Mesenteric fat pad (tissue), 1 donor: Measurements from ENCODE around the gene MAGEA3. TPM values are rescaled to one million over a fixed set of nuclear protein-coding genes. Genes with fewer than 3 reads are reported as not detected.
"Not testable (repeated sequence)": the region's sequence is repeated elsewhere in the genome, so short reads cannot be mapped to it uniquely, and the experiment has no call there.

Experiments used
- DNase-seq: peaks from one replicate; pipeline ENCODE4 v3.0.0-alpha.2; 2020; ENCODE audit warnings: low spot score
- long read RNA-seq: library from polyadenylated mRNA; unstranded; transcript quantifications from one replicate; pipeline ENCODE4 v2.0.0, GENCODE V29; 2020
- total RNA-seq: library from RNA; stranded (reverse); fragmentation: NEBNext Ultra II Directional; extraction: Animal tissue kit (Norgen Biotek cat#: 25700); gene quantifications from one replicate; pipeline ENCODE4 v1.2.1, GENCODE V29; 2021
- donor health status: DM: yes; HTN: yes; CAD: no.

MAGEA3 gene, protein sequence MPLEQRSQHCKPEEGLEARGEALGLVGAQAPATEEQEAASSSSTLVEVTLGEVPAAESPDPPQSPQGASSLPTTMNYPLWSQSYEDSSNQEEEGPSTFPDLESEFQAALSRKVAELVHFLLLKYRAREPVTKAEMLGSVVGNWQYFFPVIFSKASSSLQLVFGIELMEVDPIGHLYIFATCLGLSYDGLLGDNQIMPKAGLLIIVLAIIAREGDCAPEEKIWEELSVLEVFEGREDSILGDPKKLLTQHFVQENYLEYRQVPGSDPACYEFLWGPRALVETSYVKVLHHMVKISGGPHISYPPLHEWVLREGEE
- not detected for total RNA-seq
- long read RNA-seq: 0 reads

DNA sequence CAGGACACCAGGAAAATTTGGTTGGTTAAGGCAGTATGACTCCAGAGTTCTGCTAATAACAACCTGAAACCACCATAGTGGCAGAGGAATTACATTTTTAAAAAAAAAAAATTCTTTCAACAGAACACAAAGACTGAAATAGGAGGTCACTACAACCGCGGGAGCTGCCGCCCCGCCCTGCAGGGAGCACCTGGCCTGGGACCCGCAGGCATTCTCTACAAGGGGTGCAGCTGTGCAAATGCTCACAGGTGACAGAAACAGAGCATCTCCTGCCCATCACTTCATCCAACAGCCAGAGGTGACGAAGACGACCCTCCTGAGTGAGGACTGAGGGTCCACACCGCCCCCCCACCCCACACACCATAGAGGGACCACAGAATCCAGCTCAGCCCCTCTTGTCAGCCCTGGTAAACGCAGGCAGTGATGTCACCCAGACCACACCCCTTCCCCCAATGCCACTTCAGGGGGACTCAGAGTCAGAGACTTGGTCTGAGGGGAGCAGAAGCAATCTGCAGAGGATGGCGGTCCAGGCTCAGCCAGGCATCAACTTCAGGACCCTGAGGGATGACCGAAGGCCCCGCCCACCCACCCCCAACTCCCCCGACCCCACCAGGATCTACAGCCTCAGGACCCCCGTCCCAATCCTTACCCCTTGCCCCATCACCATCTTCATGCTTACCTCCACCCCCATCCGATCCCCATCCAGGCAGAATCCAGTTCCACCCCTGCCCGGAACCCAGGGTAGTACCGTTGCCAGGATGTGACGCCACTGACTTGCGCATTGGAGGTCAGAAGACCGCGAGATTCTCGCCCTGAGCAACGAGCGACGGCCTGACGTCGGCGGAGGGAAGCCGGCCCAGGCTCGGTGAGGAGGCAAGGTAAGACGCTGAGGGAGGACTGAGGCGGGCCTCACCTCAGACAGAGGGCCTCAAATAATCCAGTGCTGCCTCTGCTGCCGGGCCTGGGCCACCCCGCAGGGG is at the start of gene MAGEA3:
Gene MAGEA3, plus strand, starts transcription at position 843 of the 980 bp plus-strand sequence. CDS start 2,039 bp downstream, outside the sequence.
- DNase-seq: not testable (repeated sequence)

DNA sequence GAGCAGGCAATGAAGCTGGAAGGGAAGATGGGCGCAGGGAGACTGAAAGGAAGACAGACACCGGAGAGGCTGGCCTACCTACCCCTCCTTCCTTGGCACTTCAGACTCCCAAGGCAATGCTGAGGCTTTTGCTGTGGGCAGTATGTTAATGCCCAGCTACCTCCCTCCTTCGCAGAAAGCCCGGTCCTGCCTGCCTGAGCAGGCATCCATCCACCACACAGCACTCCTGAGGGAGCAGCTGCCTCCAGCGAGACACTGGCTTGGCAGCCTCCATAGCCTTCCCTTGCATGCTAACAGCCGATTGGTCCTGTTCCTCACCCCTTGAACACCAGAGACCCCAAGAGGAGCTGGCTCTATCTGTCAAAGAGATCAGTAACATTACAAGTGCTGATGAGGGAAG is 46.5 kb upstream of the MAGEA3 start:
- no peak for DNase-seq

GRCh38 chrX:152652467-152652866 is 46.1 kb upstream of the MAGEA3 start:
- DNase-seq: no peak

DNA sequence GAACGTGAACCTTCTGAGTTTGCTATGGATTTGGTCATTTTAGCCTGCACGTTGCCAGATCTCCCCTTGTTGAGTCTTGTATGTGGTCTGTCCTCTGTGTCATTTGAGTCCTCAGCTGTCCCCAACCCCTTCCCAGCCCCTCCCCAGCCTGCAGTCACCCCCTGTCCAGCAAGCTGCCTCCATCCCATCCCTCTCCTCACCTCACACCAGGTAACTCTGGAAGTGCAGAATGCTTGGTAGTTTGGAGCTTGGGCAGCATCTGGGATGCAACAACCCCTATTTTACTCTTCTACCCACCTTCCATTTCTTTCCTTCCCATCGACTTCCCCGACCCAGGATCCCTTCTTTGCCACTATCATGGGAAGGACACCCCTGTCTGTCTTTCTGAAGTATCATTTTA is 42.5 kb upstream of the MAGEA3 start:
- no peak for DNase-seq

GRCh38 chrX:152656890-152657289 is 41.7 kb upstream of the MAGEA3 start:
- no peak for DNase-seq

DNA sequence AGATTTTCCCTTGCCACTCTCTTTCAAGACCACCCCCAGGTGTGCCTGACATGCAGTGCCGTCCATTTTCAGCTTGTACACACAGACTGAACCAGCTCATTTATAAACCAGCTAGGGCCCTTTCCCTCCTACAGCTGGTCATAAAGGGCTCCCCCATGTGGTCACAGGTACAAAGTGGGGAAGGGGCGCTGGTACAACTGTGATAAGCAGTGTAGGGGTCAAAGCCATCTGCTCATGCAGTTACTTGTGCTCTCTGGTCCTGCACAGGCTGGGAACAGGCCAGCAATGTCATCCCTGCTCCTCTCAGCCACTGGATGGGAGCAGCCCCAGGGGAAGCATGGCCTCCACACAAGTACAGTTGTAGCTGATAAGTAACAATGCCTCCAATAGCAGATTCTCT is 40.3 kb upstream of the MAGEA3 start:
- no peak for DNase-seq

GRCh38 chrX:152663086-152663485 is 35.5 kb upstream of the MAGEA3 start:
- no peak for DNase-seq

DNA sequence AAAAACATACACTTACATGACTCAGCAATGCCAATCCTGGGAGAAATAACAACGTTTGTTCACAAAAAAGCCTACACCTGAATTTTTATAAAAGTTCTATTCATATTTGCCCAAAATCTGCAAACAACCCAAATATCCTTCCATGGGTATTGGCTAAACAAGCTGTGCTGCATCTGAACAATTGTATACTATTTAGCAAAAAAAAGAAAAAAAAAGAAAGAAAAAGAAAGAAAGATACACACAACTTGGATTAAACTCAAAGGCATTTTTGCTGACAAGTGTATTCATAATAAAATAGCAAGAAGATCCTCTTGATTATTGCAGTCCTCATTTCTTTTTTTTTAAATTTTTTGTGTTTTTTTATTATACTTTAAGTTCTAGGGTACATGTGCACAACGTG is 24.5 kb upstream of the MAGEA3 start:
- no peak for DNase-seq

GRCh38 chrX:152674652-152675051 is 23.9 kb upstream of the MAGEA3 start:
- not testable (repeated sequence) for DNase-seq

GRCh38 chrX:152681012-152681411 is 17.6 kb upstream of the MAGEA3 start:
- not testable (repeated sequence) for DNase-seq

DNA sequence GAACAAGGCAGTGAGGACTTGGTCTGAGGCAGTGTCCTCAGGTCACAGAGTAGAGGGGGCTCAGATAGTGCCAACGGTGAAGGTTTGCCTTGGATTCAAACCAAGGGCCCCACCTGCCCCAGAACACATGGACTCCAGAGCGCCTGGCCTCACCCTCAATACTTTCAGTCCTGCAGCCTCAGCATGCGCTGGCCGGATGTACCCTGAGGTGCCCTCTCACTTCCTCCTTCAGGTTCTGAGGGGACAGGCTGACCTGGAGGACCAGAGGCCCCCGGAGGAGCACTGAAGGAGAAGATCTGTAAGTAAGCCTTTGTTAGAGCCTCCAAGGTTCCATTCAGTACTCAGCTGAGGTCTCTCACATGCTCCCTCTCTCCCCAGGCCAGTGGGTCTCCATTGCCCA is 1.8 kb downstream of the MAGEA3 start:
- DNase-seq: peak; percentile 81

DNA sequence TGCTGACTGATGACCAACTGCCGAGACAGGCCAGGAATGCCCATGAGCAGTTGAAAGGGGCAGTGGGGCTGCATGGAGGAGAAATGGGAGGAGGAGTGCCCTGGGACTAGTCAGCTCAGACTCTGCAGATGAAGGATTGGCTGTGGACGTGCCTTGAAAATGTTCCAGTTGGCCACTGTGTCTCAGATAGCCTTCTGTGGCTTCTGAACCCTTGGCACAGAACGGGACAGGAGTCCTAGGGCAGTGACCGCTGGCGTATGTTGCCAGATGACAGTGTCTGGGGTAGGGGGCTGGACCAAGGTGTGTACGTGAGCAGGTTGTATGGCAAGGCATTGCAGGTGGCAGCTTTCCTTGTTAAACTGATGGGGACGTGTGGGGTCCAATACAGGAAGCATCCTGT is 7.9 kb downstream of the MAGEA3 start:
- not testable (repeated sequence) for DNase-seq

DNA sequence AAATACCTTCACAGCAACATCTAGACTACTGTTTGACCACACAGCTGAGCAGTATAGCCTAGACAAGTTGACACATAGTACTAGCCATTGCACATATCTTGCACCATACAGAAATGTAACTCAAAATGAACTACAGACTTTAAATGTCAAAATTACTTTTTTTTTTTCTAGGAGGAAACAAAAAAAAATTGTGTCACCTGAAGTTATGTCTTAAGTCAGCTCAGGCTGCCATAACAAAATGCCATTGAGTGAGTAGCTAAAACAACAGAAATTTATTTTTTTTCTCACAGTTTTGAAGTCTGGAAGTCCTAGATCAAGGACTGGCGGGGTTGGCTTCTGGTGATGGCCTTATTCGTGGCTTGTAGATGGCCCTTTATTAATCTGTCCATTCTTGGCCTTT is 10.6 kb downstream of the MAGEA3 start, which contains the start of gene CSAG2:
Gene CSAG2, minus strand, starts transcription at position 101 of the 400 bp plus-strand sequence. CDS start 161 bp downstream, outside the sequence.
- not testable (repeated sequence) for DNase-seq

DNA sequence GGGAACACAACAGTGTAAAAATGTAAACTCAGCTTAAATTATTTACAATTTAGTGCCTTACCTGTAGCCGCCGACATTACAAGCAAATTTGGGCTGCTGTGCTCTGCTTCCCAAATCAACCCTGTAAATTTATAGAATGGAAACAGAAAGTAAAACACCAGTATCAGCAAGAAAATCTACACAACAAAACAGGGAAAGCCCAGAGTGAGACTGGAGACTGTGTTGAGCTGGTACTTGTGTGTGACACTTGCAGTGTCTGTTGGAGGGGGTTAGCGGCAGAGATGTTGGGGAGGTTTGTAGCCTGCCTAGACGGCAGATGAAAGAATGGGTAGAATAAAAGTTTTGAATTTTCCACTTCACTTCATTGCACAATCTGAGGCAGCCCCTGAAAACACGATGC is 14.6 kb downstream of the MAGEA3 start:
- DNase-seq: not testable (repeated sequence)

- not testable (repeated sequence) for DNase-seq
These were observed 15.5 kb downstream of the MAGEA3 start, which contains the start of gene MAGEA2B for GRCh38 chrX:152713815-152714787. TSS of gene MAGEA2B (plus strand) at chrX:152714628. CDS start at chrX:152717107, 2,479 bp downstream.

DNA sequence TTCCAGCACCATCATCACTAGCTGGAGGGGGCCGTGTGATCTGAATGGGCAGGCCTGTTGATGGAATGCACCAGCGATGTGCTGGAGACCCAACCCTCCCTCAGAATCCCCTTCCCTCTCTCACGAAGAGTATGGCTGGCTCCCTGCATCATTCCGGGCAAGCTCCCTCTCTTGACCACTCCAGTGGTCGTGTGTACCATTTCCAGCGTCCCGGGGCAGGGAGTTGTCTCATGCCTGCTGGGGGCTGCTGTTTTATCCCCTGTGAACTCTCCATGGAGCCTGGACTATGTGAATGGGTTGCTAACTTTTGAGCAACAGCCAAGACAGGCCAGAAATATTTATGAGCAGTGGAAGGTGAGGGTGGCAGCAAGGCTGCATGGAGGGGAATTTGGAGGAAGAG is 26.8 kb downstream of the MAGEA3 start:
- no peak for DNase-seq

- peak; percentile 68 for DNase-seq
These were observed 34.8 kb downstream of the MAGEA3 start, which contains the start of the genes CSAG1 and MAGEA12 for GRCh38 chrX:152733261-152733975. TSS of gene CSAG1 (minus strand) at chrX:152733721. CDS start at chrX:152732460, 1,261 bp downstream. TSS of gene MAGEA12 (plus strand) at chrX:152733757. CDS start at chrX:152736162, 2,405 bp downstream.

DNA sequence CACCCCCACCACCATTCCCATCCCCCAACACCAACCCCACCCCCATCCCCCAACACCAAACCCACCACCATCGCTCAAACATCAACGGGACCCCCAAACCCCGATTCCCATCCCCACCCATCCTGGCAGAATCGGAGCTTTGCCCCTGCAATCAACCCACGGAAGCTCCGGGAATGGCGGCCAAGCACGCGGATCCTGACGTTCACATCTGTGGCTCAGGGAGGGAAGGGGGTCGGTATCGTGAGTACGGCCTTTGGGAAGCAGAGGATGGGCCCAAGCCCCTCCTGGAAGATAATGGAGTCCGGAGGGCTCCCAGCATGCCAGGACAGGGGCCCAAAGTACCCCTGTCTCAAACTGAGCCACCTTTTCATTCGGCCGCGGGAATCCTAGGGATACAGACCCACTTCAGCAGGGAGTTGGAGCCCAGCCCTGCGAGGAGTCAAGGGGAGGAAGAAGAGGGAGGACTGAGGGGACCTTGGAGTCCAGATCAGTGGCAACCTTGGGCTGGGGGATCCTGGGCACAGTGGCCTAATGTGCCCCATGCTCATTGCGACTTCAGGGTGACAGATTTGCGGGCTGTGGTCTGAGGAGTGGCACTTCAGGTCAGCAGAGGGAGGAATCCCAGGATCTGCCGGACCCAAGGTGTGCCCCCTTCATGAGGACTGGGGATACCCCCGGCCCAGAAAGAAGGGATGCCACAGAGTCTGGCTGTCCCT is 35.7 kb downstream of the MAGEA3 start:
- DNase-seq: peak; percentile 45

DNA sequence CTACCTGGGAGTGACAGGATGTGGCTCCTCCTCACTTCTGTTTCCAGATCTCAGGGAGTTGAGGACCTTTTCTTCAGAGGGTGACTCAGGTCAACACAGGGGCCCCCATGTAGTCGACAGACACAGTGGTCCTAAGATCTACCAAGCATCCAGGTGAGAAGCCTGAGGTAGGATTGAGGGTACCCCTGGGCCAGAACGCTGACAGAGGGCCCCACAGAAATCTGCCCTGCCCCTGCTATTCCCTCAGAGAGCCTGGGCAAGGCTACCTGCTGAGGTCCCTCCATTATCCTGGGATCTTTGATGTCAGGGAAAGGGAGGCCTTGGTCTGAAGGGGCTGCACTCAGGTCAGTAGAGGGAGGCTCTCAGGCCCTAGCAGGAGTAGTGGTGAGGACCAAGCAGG is 36.5 kb downstream of the MAGEA3 start:
- peak; percentile 59 for DNase-seq
